Neural crest cell (in vitro differentiated cells): ENCODE measurements around the gene ZNF234. TPM values are rescaled to one million over a fixed set of nuclear protein-coding genes. Genes with fewer than 3 reads are reported as not detected.
"Not testable (repeated sequence)": the region's sequence is repeated elsewhere in the genome, so short reads cannot be mapped to it uniquely, and the experiment has no call there.

Source experiments
- DNase-seq: peaks from one replicate; pipeline ENCODE4 v3.0.0; 2021; ENCODE audit warnings: low read depth, mixed read lengths, low spot score
- H3K27ac Mint-ChIP-seq: one replicate; pipeline ENCODE4 v1.8.0; 2021; ENCODE audit warnings: mild to moderate bottlenecking, mixed read lengths; ENCODE audit not compliant: unreplicated experiment
- H3K27me3 Mint-ChIP-seq: 2 replicates; pipeline ENCODE4 v1.8.0; 2021; ENCODE audit warnings: low read depth, mild to moderate bottlenecking, mixed read lengths
- H3K36me3 Mint-ChIP-seq: 2 replicates; pipeline ENCODE4 v1.8.0; 2021; ENCODE audit warnings: low read depth, mild to moderate bottlenecking, mixed read lengths
- H3K4me1 Mint-ChIP-seq: 2 replicates; pipeline ENCODE4 v1.8.0; 2021; ENCODE audit warnings: mixed read lengths
- H3K4me3 Mint-ChIP-seq: one replicate; pipeline ENCODE4 v1.8.0; 2021; ENCODE audit warnings: mild to moderate bottlenecking, mixed read lengths
- H3K9me3 Mint-ChIP-seq: 2 replicates; pipeline ENCODE4 v1.8.0; 2021; ENCODE audit warnings: mixed read lengths
- CTCF ChIP-seq: fragments of 200-600 bp; sonication (generic); conservative IDR thresholded peaks from 2 replicates; pipeline ENCODE4 v1.5.0; 2021; ENCODE audit warnings: antibody characterized with exemption, mild to moderate bottlenecking
- total RNA-seq: library from RNA; stranded (reverse); gene quantifications from 2 replicates; pipeline ENCODE4 v1.2.1, GENCODE V29; 2021

Gene ZNF234
- total RNA-seq, 1 donor from 2014 or later = 18.6 TPM

GRCh38 chr19:44111910-44112463, 29.4 kb upstream of the ZNF234 start:
- peak; percentile 4 for DNase-seq
- no peak for TF ChIP-seq CTCF
- Mint-ChIP-seq H3K27me3 (no peaks in the 10 kb centered on the region), H3K4me3 (peak overlapping the region; percentile 99), H3K4me1 (peaks cover 32% of the 10 kb centered on the region), H3K9me3 (peaks cover 19% of the 10 kb centered on the region), H3K27ac (no peak overlapping the region), H3K36me3 (peaks cover 43% of the 10 kb centered on the region)

GRCh38 chr19:44112802-44113137, 28.6 kb upstream of the ZNF234 start:
- Mint-ChIP-seq H3K36me3 (peaks cover 40% of the 10 kb centered on the region), H3K9me3 (peaks cover 13% of the 10 kb centered on the region), H3K27me3 (no peaks in the 10 kb centered on the region), H3K4me1 (peaks cover 32% of the 10 kb centered on the region), H3K4me3 (peak overlapping the region; percentile 99), H3K27ac (peak overlapping the region; percentile 91)
- no peak for DNase-seq
- peak; percentile 20 for TF ChIP-seq CTCF

- no peak for TF ChIP-seq CTCF
- Mint-ChIP-seq H3K27ac (peak within 1 kb of the TSS; percentile 91), H3K4me1 (peaks cover 32% of the 10 kb centered on the region), H3K4me3 (peak within 1 kb of the TSS; percentile 99), H3K27me3 (no peaks in the 10 kb centered on the region), H3K36me3 (peaks cover 35% of the 10 kb centered on the region), H3K9me3 (peaks cover 13% of the 10 kb centered on the region)
- DNase-seq = peak; percentile 85
Observed at GRCh38 chr19:44113138-44113783, 28.1 kb upstream of the ZNF234 start, which contains the start of gene ZNF225. ZNF225 (plus strand) TSS chr19:44113399; CDS start chr19:44115828, 2,429 bp downstream.

- Mint-ChIP-seq H3K27me3 (no peaks in the 10 kb centered on the region), H3K27ac (peak overlapping the region; percentile 91), H3K4me1 (peaks cover 32% of the 10 kb centered on the region), H3K4me3 (peak overlapping the region; percentile 99), H3K9me3 (peaks cover 13% of the 10 kb centered on the region), H3K36me3 (peaks cover 31% of the 10 kb centered on the region)
- TF ChIP-seq CTCF = no peak
- no peak for DNase-seq
Observed at GRCh38 chr19:44113784-44114390, 27.5 kb upstream of the ZNF234 start.

GRCh38 chr19:44121162-44121561, 20.2 kb upstream of the ZNF234 start:
- H3K4me3 Mint-ChIP-seq, H3K4me1 Mint-ChIP-seq, DNase-seq, H3K27ac Mint-ChIP-seq, H3K27me3 Mint-ChIP-seq: not testable (repeated sequence)
- Mint-ChIP-seq H3K9me3 (peaks cover 18% of the 10 kb centered on the region), H3K36me3 (peaks cover 68% of the 10 kb centered on the region)

- H3K27me3 Mint-ChIP-seq = no peaks in the 10 kb centered on the region
- H3K27ac Mint-ChIP-seq = no peak overlapping the region
- H3K4me1 Mint-ChIP-seq = no peaks in the 10 kb centered on the region
- H3K36me3 Mint-ChIP-seq = peaks cover 39% of the 10 kb centered on the region
- peaks cover 6% of the 10 kb centered on the region for H3K9me3 Mint-ChIP-seq
- H3K4me3 Mint-ChIP-seq = no peak overlapping the region
- DNase-seq = no peak
- TF ChIP-seq CTCF = no peak
Observed at GRCh38 chr19:44131955-44132354, 9.4 kb upstream of the ZNF234 start.
